Tibial artery (tissue), 4 donors: ENCODE measurements around the gene ABCG1.

Source experiments
- DNase-seq, 2 donors: peaks; one replicate each; pipeline ENCODE4 v3.0.0-alpha.2; 2019
- H3K27ac ChIP-seq, 2 donors: fragments of 200-600 bp; sonication (generic) in 1 of 2; 1 replicate in 1 of 2; 2 replicates in 1 of 2; pipeline ENCODE4 v1.5.1; 2018 to 2019; ENCODE audit warnings: mild to moderate bottlenecking in 1 of 2
- H3K27me3 ChIP-seq, 2 donors: fragments of 200-600 bp; sonication (generic) in 1 of 2; one replicate each; pipeline versions ENCODE4 v1.5.1 to v1.6.0; 2016 to 2019
- H3K36me3 ChIP-seq, 3 donors: fragments of 200-600 bp; sonication (generic) in 2 of 3; one replicate each; pipeline ENCODE4 v1.5.1; 2016 to 2019; ENCODE audit warnings: mild to moderate bottlenecking in 2 of 3
- H3K4me1 ChIP-seq, 4 donors: fragments of 200-600 bp; sonication (generic) in 2 of 4; 1 replicate in 3 of 4; 2 replicates in 1 of 4; pipeline ENCODE4 v1.5.1; 2016 to 2019
- H3K4me3 ChIP-seq, 2 donors: fragments of 200-600 bp; sonication (generic) in 1 of 2; 1 replicate in 1 of 2; 2 replicates in 1 of 2; pipeline ENCODE4 v1.5.1; 2018 to 2019; ENCODE audit warnings: mild to moderate bottlenecking in 2 of 2
- H3K9me3 ChIP-seq, 3 donors: fragments of 200-600 bp; sonication (generic) in 1 of 3; one replicate each; pipeline ENCODE4 v1.5.1; 2016 to 2019
- intact Hi-C: fragments of 100-400 bp; cut with DNase I; formaldehyde crosslinking; loops from one replicate; pipeline ENCODE4 v1.15.0; 2023; ENCODE audit warnings: low total_unique reads
- TF ChIP-seq, protein P1 (sequence below), 2 experiments: fragments of 200-600 bp in 1 of 2; fragments of 450-650 bp in 1 of 2; IDR thresholded peaks; one replicate each; pipeline ENCODE4 v1.5.1; 2017 to 2019; ENCODE audit warnings: antibody characterized with exemption in 2 of 2, mild to moderate bottlenecking in 1 of 2, moderate library complexity in 1 of 2

Gene ABCG1

GRCh38 chr21:42260121-42260520 lies 41.2 kb downstream of the ABCG1 start:
- DNase-seq: no peak
- Histone ChIP-seq H3K9me3 (no peaks in the 10 kb centered on the region), H3K4me1 (peaks cover 0 to 10% (median 5%) of the 10 kb centered on the region in 4 donors), H3K36me3 (no peaks in the 10 kb centered on the region), H3K4me3 (no peak overlapping the region), H3K27me3 (peaks cover 0 to 47% of the 10 kb centered on the region in 2 donors), H3K27ac (no peak overlapping the region)
- intact Hi-C loops: loop anchor here (5.0 kb wide), 1 partner anchor 98 kb away; no protein-coding TSS in a partner anchor
- TF ChIP-seq, protein P1, sequence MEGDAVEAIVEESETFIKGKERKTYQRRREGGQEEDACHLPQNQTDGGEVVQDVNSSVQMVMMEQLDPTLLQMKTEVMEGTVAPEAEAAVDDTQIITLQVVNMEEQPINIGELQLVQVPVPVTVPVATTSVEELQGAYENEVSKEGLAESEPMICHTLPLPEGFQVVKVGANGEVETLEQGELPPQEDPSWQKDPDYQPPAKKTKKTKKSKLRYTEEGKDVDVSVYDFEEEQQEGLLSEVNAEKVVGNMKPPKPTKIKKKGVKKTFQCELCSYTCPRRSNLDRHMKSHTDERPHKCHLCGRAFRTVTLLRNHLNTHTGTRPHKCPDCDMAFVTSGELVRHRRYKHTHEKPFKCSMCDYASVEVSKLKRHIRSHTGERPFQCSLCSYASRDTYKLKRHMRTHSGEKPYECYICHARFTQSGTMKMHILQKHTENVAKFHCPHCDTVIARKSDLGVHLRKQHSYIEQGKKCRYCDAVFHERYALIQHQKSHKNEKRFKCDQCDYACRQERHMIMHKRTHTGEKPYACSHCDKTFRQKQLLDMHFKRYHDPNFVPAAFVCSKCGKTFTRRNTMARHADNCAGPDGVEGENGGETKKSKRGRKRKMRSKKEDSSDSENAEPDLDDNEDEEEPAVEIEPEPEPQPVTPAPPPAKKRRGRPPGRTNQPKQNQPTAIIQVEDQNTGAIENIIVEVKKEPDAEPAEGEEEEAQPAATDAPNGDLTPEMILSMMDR (IDR thresholded peaks at IDR 0.05): no peak

GRCh38 chr21:42261829-42262200 lies 42.9 kb downstream of the ABCG1 start:
- TF ChIP-seq, protein P1 (IDR thresholded peaks at IDR 0.05): no peak
- Histone ChIP-seq H3K36me3 (no peaks in the 10 kb centered on the region), H3K4me3 (no peak overlapping the region), H3K9me3 (no peaks in the 10 kb centered on the region), H3K27ac (no peak overlapping the region), H3K4me1 (peaks cover 0 to 10% (median 5%) of the 10 kb centered on the region in 4 donors), H3K27me3 (peaks cover 0 to 47% of the 10 kb centered on the region in 2 donors)
- intact Hi-C loops: loop anchor here (5.0 kb wide), 1 partner anchor 100 kb away; no protein-coding TSS in a partner anchor
- DNase-seq: no peak

DNA sequence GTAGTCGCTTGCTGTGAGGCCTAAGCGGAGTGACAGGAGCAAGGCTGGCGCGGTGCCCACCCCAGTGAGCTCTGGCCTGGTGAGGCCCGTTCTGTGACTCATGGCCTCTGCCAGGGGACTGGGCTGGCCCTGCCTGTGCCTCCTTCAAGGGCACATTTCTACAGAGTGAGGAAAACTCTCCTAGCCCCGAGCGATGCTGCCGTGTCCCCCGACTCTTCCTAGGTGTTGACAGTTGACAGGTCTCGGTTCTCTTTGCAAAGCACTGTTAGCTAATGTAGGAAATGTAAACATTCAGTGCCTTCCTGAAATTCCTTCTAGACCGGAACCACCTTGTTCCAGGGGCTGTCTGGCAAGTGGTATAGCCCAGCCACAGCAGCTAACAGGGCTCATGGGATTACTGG lies 43.9 kb downstream of the ABCG1 start:
- H3K27ac ChIP-seq: no peak overlapping the region
- peaks cover 0 to 48% of the 10 kb centered on the region in 2 donors for H3K27me3 ChIP-seq
- no peaks in the 10 kb centered on the region for H3K9me3 ChIP-seq
- peaks cover 0 to 10% (median 5%) of the 10 kb centered on the region in 4 donors for H3K4me1 ChIP-seq
- H3K36me3 ChIP-seq: no peaks in the 10 kb centered on the region
- TF ChIP-seq, protein P1 (IDR thresholded peaks at IDR 0.05): no peak
- peak; percentile 53 to 76 for DNase-seq
- H3K4me3 ChIP-seq: no peak overlapping the region
- intact Hi-C loops: loop anchor here (5.0 kb wide), 1 partner anchor 101 kb away; no protein-coding TSS in a partner anchor

DNA sequence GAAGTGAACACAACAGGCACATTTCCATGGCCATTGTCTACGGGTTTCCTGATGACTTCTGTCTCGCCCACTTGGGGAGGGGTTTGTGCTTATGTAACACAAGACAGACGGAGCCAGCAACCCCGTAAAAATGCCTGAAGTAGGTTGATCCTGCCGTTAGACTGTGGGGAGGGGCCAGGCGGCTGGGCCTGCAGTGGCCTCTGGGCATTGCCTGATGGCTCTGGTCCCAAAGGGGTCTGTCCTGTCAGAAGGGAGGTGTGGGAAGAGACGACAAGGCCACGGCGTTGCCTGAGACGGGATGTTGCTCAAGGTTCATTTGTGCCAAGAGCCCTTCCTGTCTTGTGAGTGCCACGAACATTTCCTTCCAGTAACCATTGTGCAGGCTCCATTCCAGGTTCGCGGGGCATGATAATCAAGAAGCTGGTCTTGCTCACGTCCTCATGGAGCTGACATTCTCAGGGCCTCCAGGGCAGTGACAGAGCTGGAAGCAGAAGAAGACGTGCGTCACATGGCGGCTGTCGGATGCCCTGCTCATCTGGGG lies 44.7 kb downstream of the ABCG1 start:
- peaks cover 0 to 10% (median 5%) of the 10 kb centered on the region in 4 donors for H3K4me1 ChIP-seq
- H3K36me3 ChIP-seq: no peaks in the 10 kb centered on the region
- intact Hi-C loops: loop anchor here (5.0 kb wide), 1 partner anchor 101 kb away; no protein-coding TSS in a partner anchor
- no peak overlapping the region for H3K27ac ChIP-seq
- no peaks in the 10 kb centered on the region for H3K9me3 ChIP-seq
- no peak overlapping the region for H3K4me3 ChIP-seq
- H3K27me3 ChIP-seq: peaks cover 0 to 49% of the 10 kb centered on the region in 2 donors
- peak; percentile 68 to 73 for DNase-seq
- TF ChIP-seq, protein P1 (IDR thresholded peaks at IDR 0.05): no peak

- Histone ChIP-seq H3K9me3 (no peaks in the 10 kb centered on the region), H3K4me1 (peaks cover 0 to 10% (median 5%) of the 10 kb centered on the region in 4 donors), H3K27me3 (peaks cover 0 to 52% of the 10 kb centered on the region in 2 donors), H3K27ac (no peak overlapping the region), H3K36me3 (no peaks in the 10 kb centered on the region), H3K4me3 (no peak overlapping the region)
- DNase-seq: no peak
- TF ChIP-seq, protein P1 (IDR thresholded peaks at IDR 0.05): no peak
- intact Hi-C loops: loop anchor here (5.0 kb wide), 1 partner anchor 102 kb away; no protein-coding TSS in a partner anchor
Measured at GRCh38 chr21:42264245-42265195, 45.6 kb downstream of the ABCG1 start.
